ENCODE data around the gene DNAJC5G.

DNA sequence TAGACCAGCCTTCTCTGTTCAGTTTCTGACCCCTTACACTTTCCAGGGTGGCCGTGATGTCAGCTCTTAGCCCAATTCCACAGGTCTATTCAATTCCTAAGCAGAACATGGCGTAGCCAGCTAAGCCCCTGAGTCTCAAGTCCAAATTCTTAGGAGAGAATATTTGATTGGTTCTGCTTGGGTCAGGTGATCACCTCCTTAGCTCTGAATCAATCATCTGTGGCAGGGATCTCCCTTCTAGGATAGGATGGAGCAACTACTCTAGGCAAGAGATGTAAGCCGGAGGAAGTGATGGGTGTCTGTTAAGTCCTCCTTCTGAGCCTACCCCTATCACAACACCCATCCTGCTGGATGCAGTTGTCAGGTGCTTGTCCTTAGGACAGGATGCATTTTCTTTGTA is 22.0 kb downstream of the DNAJC5G start:
- TF ChIP-seq, protein P1, sequence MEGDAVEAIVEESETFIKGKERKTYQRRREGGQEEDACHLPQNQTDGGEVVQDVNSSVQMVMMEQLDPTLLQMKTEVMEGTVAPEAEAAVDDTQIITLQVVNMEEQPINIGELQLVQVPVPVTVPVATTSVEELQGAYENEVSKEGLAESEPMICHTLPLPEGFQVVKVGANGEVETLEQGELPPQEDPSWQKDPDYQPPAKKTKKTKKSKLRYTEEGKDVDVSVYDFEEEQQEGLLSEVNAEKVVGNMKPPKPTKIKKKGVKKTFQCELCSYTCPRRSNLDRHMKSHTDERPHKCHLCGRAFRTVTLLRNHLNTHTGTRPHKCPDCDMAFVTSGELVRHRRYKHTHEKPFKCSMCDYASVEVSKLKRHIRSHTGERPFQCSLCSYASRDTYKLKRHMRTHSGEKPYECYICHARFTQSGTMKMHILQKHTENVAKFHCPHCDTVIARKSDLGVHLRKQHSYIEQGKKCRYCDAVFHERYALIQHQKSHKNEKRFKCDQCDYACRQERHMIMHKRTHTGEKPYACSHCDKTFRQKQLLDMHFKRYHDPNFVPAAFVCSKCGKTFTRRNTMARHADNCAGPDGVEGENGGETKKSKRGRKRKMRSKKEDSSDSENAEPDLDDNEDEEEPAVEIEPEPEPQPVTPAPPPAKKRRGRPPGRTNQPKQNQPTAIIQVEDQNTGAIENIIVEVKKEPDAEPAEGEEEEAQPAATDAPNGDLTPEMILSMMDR (IDR thresholded peaks at IDR 0.05 in 8 of 11, conservative IDR thresholded peaks at IDR 0.05 in 3 of 11), result no peak
- TF ChIP-seq POLR2A (IDR thresholded peaks at IDR 0.05), result no peak
